PC-9 (cell line): ENCODE results near the gene TCEA2.

Experiments
- EZH2 ChIP-seq: fragments of 200-600 bp; sonication (generic); IDR thresholded peaks from 2 replicates; pipeline ENCODE4 v1.8.0; 2017; ENCODE audit warnings: antibody characterized with exemption, low read depth
- TF ChIP-seq, protein P1 (sequence below): fragments of 200-600 bp; sonication (generic); conservative IDR thresholded peaks from 2 replicates; pipeline ENCODE4 v1.6.1; 2017; ENCODE audit warnings: mixed run types, antibody characterized with exemption, mild to moderate bottlenecking, moderate library complexity

GRCh38 chr20:64044484-64045247, 18.3 kb upstream of the TCEA2 start:
- no peak for TF ChIP-seq EZH2
- TF ChIP-seq, protein P1, sequence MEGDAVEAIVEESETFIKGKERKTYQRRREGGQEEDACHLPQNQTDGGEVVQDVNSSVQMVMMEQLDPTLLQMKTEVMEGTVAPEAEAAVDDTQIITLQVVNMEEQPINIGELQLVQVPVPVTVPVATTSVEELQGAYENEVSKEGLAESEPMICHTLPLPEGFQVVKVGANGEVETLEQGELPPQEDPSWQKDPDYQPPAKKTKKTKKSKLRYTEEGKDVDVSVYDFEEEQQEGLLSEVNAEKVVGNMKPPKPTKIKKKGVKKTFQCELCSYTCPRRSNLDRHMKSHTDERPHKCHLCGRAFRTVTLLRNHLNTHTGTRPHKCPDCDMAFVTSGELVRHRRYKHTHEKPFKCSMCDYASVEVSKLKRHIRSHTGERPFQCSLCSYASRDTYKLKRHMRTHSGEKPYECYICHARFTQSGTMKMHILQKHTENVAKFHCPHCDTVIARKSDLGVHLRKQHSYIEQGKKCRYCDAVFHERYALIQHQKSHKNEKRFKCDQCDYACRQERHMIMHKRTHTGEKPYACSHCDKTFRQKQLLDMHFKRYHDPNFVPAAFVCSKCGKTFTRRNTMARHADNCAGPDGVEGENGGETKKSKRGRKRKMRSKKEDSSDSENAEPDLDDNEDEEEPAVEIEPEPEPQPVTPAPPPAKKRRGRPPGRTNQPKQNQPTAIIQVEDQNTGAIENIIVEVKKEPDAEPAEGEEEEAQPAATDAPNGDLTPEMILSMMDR = no peak
